GDM1 (cell line): ENCODE measurements around the gene ARHGAP26.
"Not testable (repeated sequence)": the region's sequence is repeated elsewhere in the genome, so short reads cannot be mapped to it uniquely, and the experiment has no call there.

Experiments
- DNase-seq: peaks from one replicate; lab custom pipeline; 2025; lab: John Stamatoyannopoulos, UW

The ARHGAP26 gene

DNA sequence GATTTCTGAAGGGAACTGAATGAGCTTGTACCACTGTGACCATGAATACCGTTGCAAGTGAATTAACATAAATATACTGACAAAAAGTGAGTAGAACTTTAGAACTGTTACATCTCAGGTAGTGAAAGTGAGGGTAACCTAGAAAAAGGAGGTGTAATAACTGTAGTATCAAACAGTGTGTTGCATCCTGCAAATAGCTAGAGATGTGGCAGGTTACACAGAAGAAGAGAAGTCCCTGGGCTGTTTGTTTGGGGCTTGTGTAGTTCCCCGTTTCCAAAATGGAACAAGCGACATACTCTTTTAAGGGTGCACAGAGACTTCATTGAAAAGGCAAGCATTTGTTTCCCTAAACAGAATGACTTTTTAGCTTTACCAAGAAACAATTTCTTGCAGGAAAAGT lies 418.5 kb downstream of the ARHGAP26 start:
- no peak for DNase-seq

DNA sequence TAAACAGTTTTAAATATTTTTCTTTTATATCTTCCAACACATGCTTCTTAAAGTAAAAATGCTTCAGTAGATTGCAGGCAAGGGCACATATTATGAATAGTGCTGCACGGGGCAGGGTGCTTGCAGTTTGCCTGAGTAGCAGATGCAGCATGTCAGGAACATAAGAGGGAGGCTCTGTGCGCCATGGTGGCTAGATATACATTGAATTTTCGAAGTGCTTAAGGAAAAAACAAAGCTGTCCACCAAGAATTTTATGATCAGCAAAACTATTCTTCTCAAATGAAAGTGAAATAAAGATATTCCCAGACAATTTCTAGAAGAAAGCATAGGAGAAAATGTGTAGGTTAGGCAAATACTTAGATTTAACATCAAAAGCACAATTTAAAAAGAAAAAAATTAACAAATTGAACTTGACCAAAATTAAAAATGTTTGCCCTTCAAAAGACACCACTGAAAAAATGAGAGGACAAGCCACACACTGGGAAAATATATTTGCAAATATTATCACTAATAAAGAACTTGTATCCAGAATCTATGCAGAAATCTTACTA lies 420.2 kb downstream of the ARHGAP26 start:
- DNase-seq, result no peak

DNA sequence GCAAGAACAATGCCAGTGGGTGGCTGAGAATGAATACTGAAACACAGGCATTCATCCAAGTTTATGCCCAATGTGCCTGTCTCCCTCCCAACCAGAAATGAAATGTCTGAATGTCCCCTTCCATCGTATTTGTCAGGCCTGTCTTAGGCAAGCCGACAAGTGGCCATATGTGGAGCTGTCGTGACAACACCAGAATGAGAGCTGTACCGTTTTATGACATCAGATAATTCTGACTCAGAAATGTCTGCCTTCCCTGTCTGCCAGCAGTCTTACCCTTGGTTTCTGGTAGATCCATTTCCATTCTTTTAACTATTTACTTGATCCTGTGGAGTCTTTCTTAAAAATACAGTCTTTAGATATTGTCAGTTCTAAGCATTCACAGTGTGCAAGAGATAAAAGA lies 421.5 kb downstream of the ARHGAP26 start:
- no peak for DNase-seq

DNA sequence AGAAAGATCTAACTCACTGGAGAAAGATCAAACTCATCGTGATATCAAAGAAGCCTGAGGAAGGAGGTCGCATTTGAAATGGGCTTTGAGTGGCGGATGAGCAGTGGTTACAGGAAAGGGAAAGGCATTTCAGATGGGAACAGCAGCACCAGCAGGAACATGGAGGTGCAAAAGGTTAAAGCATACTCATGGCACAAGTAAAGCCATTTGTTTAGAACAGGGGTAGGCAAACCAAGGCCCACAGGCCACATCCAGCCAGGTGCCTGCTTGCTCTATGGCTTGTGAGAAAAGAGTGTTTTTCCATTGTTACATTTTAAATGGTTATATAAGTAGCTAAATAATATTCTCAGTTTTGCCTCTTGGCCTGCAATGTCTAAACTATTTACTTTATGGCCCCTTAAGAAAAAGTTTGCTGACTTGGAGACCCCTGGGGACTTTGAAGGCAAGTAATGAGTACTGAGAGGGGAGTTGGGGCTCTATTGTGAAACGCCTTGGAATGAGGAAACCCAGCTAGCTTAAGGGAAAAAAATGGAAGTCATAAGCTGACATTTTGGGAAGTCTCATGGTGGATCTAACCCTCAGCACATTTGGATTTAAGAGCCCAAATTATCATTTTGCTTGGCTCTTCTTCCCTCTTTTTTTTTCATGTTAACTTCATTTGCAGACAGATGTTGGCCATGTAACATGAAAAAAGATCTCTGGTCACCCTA lies 422.2 kb downstream of the ARHGAP26 start:
- DNase-seq, result no peak

DNA sequence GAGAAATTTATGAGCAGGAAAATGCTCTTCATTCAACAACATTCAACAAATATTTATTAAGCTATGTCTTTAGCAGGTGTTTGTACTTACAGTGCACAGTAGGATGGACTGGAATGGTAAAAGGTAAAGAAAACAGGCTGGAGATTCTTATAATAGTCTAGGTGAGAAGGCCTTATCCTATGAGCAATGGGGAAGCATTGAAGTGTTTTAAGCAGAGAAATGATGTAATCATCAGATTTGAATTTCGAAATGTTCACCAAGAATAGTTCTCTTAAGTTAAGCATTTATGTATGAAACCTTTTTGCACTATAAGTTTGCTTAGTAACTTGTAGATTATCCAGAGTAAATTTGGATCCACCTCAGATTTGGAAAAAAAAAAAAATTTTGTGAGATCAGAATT lies 424.0 kb downstream of the ARHGAP26 start:
- DNase-seq, result no peak

DNA sequence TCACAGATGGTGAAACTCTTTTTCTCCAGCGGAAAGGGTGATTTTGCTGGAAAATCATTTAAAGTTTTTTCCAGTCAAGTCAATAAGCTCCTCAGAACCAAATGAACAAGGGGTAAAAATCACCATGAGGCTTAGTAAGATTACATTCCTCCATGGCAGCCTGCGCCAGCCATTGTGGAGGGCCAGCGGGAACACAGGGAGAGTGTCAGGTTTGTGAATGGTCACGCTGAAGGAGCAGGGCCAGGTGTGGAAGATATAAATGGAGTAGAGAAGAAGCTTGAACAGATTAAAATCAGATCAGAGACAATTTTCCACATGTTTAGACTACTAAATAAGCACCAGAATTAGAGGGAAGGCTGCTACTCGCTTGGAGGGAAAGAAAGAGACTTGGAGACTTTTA lies 424.5 kb downstream of the ARHGAP26 start:
- DNase-seq, result no peak

DNA sequence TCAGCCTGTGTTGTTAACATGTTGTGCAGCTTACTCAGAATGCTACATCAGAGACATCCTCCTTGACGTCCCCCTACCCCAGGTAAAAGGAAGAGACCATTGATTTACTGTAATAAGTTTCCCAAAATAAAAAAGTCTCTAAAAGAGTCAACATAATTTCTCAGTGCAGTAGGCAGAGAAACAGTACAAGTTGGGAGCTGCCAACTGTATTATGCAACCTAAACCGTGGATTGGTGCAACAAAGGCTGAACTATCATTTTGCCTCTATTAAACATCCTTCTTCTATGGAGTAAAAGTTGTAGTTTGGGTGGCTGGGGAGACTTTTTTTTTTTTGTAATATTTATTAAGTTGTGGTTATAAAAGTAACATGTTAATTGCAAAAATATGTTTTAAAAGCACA lies 425.3 kb downstream of the ARHGAP26 start:
- DNase-seq, result no peak

DNA sequence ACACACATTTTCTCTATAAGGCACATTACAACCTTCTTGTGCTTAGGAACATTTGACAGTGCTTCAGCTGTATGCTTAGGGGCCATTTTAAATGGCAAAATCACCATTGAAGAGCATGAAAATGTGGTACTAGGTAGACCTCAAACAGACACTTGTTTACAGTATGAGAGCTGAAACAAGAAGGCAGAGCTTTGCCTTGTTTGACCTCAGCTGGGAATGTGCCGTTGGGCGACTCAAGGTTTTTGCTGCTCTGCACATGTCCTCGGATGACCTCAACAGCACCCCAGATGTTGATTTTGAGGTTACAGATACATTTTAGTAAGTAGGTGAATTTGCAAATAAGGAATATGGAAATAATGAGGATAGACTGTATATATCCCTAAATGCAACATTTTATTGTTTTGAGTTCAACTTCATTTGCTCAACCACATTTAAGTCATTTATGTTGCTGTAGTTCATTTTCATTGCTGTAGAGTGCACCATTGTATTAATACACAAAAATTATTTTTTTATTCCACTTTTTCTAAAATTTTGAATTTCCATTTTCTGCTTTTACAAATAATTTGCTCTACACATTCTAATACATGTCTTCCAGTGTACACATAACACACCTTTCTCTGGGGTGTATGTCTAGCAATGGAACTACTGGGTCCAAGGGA lies 426.6 kb downstream of the ARHGAP26 start:
- DNase-seq, result no peak

DNA sequence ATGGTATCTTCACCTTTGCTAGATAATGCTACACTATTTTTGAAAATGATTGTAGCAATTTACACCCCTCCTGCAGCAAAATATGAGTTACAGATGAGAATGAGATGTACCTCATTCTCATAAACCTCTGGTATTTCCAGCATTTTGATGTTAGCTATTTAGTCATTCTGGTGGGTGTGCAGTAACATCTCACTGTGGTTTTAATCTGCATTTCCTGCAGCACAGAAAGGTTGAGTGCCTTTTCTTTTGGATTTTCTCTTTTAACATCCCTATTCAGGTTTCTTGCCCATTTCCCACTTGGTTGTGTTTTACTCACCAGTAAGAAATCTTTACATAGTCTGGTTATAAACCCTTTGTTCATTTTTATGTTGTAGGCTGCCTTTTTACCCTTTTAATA lies 427.1 kb downstream of the ARHGAP26 start:
- no peak for DNase-seq

DNA sequence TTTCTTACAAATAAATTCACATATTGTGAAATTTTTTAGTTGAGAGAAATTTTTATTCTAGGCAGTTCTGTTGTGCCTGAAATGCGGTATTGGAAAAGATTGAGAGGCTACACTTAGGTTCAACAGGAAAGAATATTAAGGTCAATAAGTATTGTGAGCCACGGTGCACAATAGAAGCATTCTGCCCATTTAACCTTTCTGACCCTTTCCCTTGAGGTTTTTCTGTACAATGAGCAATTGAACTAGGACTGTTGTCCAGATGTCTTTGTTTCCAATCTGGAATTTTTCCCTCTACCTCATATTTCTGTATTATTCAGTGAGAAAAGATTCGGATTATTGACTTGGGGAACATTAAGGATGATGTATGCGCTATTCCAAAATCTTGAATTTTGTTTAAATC lies 428.2 kb downstream of the ARHGAP26 start:
- no peak for DNase-seq

DNA sequence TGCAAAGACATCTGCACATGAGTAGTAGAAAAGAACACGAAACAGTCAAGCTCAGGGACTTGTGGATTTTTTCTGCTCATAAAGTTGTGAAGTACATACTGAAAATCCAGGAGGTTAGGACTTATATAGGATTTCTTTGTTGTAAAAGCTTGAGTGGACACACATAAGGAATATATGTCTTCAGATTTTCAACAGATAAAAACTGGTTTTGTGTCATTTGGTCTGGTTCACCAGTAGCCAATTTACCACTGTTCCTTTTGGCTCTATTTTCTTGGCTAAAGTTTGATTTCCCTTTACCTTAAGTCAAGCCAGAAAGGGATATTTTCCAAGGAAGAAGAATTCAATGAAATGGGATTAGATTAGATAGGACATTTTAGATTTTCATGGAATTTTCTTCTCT lies 429.0 kb downstream of the ARHGAP26 start:
- DNase-seq, result no peak

DNA sequence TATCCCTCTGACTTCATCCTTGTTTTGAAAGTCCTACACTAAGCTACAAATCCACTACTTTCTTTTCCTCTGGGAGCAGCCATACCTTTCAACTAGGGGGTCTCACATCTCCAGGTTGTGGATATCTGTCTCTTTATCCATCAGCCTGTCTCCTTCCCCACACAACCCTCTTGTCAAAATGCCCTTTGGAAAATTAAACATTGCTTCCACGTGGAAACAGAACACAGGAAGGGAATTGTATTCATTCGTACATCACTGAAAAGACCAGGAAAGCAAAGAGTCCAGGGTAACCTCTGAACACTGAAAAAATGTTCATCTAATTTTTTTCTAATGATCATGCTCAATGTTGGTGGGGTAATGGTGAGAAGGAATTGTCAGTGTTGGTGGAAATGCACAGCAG lies 429.7 kb downstream of the ARHGAP26 start:
- DNase-seq, result no peak

DNA sequence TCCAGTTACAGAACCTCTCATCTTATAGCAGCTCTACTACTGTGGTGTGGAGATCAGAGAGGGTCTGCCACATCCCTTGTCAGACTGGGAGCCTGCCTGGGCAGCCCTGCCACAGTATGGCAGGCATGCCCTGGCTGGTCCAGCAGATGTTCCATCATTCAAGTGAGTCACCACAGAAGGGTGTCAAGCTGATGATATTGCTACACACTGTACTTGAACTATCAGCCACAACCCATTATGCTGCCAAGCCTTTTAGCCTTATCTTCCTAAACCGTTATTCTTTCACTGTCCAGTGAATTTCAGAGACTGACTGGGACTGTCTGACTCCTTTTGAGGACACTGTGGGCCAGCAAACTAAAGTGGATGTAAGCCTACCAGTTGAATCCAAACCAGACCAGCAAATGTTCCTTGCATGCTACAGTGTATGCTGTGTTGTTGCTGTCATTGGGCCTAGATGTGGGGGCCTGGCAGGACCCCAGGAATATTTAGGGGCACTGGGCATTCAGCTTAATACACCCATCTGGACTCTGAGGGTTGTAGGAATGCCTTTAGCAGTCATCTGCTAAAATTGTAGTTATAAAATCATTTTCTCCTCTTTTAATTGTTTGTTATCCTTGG lies 430.7 kb downstream of the ARHGAP26 start:
- no peak for DNase-seq

DNA sequence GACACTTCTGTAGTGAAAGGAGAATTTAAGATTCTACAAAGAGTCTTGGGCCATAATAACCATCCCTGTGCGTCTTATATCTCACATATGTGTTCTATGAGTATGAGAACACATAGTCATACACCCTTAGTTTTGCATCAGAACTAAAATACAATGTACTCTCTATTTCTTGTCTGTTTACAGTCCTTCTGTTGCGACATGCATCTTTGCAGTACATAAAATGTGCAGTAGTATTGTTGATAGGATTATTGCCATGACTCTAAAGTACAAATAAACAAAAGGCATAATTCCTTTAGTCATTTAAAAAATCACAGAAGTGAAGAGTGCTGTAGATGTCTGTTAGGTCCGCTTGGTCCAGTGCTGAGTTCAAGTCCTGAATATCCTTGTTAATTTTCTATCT lies 431.4 kb downstream of the ARHGAP26 start:
- DNase-seq, result no peak

DNA sequence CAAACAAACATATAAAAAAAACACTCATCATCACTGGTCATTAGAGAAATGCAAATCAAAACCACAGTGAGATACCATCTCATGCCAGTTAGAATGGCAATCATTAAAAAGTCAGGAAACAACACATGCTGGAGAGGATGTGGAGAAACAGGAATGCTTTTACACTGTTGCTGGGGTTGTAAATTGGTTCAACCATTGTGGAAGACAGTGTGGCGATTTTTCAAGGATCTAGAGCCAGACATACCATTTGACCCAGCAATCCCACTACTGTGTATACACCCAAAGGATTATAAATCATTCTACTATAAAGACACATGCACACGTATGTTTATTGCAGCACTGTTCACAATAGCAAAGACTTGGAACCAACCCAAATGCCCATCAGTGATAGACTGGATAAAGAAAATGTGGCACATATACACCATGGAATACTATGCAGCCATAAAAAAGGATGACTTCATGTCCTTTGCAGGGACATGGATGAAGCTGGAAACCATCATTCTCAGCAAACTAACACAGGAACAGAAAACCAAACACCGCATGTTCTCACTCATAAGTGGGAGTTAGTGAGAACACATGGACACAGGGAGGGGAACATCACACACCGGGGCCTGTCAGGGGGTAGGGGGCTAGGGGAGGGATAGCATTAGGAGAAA lies 433.3 kb downstream of the ARHGAP26 start:
- DNase-seq, result not testable (repeated sequence)

DNA sequence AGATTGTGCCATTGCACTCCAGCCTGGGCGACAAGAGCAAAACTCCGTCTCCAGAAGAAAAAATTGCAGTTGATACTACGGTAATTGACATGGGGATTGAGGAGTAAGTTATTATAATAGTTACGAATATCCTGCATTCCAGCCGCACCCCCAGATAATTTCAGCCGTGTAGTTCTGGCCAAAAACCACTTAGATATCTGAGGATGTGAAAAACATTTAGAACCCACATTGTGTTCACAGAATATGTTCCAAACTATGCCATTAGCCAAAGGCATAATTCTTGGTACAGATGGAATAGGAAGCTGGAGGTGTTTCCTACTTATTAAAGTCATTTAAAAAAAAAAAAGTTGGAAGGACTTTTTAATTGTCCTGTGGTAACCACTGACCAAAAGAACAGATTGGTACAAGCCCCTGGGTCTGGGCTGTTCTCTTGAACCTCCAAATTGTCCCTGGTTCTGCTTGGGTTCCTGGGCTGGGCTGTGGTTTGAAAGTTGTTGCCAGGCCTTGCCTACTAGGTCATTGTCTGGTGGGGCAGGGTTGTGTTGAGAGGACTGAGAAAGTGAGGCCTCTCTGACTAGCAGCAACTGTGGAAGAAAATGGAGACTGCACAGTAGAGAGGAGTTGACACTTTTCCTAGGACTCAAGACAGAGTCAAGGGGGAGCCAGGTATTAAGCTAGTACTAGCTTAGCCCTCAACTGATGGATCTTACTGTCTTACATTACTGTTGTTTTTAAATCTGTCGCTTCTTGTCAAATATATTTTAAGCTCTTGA lies 434.5 kb downstream of the ARHGAP26 start:
- DNase-seq, result no peak

DNA sequence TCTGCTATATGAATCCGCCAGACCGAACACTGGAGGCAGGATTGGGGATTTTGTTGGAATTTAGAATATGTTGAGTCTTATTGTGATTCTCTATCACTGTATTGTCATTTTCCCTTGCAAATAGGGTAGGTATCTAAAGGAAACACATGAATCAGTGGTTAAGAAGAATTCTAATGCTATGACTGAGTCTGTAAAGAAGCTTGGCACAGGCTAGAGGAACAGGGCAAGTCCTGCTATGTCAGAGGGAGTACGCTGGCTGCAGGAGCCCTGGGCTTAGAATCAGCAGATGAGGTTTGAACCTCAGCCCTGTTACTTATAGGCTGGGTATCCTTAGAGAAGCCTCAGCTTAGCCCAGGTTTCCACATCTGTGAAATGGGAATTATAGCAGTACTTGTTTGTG lies 435.2 kb downstream of the ARHGAP26 start:
- DNase-seq, result no peak

DNA sequence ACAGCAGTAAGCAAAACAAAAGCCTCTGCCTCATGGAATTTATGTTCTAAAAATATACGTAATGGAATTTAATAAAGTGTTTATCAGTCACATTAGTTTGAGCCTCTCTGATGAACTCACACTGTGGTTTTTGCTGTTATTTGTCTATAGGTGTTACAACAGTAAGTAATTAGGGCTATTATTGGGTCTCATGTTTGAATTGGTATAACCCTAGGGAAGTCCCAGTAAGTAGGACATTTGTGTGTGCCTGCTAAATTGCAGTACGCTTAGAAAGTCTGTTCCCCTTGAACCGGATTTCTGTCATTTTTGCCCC lies 435.7 kb downstream of the ARHGAP26 start:
- DNase-seq, result no peak

DNA sequence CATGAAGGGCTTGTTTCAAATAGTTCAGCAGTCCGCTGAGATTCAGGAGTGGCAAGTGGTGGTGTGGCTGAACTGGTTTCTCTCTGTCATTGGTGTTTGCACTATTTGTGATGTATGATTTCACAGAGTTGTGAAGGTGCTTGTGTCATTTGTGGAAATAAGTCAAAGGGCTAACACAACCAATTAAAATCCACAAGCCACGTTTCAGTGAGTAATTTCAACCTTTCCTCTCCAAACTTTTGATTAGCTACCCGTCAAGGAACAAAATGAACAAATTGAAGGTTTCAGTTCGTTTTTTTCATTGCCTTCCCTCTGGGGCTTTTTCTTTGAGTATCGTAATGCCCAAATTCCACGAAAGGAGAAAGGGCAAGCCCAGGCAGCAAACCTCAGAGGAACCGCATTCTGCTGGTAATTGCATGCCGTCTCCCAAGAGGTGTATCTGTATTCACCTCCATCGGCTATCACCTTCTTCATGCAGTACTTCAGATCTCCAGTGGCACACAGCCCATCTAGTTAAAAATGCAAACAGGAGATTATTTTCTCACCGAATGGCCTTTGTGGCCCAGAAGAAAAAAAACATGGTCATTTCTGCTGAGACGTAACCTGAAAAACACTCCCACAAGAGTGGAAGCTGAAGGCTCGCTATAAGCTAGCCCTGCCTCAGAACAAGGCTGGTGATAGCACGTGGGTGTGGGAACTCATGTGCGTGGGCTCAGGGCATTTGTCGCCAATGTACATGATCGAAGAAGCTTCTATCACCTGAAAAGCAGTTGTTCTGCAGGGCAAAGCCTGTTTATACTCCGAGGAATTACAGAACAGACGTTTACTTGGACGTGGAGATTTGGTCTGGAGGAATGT lies 436.2 kb downstream of the ARHGAP26 start:
- DNase-seq, result no peak

DNA sequence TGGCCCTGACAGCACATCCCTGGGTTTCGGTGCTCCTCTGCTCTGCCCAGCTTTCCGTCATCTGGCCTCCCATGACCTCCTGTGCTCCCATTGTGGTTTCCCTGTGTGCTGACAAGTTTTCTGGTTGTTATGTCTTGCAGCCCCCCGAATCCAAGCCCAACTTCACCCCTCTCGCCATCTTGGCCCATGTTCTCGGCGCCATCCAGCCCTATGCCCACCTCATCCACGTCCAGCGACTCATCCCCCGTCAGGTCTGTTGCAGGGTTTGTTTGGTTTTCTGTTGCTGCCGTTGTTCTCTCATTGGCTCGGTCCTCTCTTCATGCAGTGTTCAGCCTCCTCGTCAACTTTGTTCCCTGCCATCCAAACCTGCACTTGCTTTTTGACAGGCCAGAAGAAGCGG lies 436.9 kb downstream of the ARHGAP26 start:
- DNase-seq, result no peak
